Subcutaneous adipose tissue (tissue), 4 donors: ENCODE data around the gene SPARC. TPM values are rescaled to one million over a fixed set of nuclear protein-coding genes. Genes with fewer than 3 reads are reported as not detected.

ENCODE experiments used
- CTCF ChIP-seq: fragments of 450-650 bp; IDR thresholded peaks from one replicate; pipeline ENCODE4 v1.5.1; 2016; ENCODE audit warnings: low read depth, mild to moderate bottlenecking, control low read depth, antibody characterized with exemption, moderate library complexity
- total RNA-seq, 4 donors: library from RNA; depleted of rRNA; stranded (reverse); fragments of >200 nt; gene quantifications; one replicate each; pipeline ENCODE4 v1.1.0, GENCODE V29; 2016

SPARC gene
- total RNA-seq, 4 donors from 2014 or later: 792 to 1,545 (median 1,187) TPM

DNA sequence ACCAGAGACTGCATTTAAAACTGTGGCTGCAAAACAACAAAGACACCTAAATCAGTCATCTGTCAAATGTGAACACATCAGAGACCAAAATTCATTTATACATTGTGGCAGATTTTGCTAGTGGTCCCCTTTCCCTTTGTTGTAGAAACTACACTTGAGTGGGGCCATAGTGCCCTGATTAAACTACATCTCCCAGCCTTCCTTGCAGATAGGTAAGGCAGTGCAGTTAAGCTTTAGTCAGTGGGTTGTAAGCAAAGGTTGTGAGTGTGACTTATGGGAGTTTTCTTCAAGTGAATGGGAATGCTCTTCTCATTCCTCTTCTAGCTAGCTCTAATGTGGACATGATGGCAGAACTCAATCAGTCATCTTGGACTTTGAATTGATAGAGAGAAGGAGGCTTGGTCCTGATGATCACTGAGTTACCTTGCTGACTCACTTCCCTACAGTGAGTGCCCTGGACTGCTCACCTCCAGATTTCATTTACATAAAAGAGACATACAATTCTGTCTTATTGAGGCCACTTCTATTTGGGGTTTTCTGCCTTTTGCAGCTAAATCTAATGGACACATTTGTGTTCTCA is 35.2 kb upstream of the SPARC start:
- no peak for TF ChIP-seq CTCF

DNA sequence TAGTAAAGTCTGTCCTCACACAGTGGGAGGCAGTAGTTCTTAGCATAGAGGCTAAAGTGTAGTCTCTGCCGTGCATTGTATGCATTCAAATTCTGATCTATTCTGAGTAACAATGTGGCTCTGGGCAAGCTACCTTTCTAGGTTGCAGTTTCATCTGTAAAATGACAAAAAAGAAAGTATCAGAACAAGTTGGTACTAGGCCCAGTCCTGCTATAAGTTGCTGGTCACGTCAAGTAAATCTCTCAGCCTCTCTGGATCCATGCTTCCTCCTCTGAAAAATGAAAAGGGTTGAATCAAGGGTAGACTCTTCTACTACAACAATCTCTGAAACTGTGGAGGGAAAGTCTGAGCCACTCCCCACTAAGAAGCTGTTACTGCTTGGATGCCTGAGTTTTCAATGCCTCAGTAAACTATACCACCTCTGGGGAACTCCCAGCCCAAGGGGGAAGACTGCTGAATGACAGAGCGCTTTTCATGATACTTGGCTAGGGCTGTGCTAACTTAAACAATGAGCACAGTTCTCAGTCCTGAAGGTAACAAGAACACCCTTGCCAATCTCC is 34.5 kb upstream of the SPARC start:
- no peak for TF ChIP-seq CTCF

DNA sequence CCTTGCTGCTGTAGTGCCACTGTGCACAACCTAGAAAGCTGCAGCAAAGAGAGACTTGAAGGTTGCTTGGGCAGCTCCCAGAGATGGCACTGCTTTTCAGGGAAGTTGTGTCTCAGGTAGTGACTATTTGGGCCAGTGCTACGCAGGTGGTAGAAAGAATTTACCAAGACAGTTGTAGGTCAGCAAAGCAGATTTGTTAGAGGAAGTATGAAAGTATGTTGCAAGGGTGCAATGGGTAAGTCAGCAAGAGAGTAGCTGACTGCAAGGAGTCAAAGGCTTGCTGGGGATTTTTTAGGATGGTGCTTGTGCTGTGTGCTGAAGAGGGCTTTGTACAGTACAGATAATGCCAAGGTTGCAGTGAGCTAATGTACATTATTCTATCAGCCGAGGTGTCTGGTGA is 33.5 kb upstream of the SPARC start:
- no peak for TF ChIP-seq CTCF

DNA sequence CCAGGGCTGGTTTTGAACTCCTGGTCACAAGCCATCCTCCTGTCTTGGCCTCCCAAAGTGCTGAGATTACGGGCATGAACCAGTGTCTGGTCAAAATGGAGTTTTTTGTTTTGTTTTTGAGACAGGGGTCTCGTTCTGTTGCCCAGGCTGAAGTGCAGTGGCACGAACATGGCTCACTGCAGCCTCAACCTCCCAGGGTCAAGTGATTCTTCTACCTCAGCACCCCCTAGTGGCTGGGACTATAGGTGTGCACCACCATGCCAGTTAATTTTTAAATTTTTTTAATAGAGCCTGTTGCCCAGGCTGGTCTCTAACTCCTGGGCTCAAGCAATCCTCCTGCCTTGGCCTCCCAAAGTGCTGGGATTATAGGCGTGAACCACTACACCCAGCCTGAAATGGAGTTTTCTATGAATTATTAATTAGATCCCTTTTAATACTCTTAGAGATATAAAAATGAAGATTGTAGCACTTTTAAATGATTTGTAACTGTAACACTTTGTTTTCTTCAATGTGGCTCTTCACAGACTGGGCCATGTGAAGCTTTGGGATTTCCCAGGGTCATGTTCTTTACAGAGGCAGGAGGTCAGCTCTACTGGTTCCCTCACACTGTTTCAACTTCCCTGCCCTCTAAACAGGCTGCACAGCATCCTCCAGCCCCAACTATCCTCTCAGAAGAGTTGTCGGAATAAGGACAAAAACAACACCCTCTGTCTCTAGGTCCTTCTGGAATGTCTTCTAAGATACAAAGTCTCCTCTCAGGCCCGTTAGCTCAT is 32.7 kb upstream of the SPARC start:
- no peak for TF ChIP-seq CTCF

DNA sequence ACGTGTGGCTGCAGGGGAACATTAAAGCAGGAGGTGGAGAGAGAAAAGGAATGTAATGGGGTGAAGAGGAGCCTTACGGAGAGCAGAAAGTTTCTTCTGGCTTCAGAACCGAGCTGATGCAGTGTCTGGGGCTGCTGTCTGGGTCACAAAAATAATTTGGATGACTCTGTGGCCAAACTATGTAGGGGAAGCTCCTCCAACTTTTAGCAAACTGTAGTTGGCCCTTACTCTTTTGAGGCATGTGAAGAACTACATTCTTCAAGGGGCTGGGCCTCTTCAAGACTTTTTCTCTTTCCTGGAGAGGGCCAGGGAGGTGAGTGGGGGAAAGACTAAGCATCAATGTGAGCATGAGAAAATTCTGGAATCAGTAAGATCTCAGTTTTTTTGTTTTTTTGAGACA is 31.9 kb upstream of the SPARC start:
- TF ChIP-seq CTCF: no peak

DNA sequence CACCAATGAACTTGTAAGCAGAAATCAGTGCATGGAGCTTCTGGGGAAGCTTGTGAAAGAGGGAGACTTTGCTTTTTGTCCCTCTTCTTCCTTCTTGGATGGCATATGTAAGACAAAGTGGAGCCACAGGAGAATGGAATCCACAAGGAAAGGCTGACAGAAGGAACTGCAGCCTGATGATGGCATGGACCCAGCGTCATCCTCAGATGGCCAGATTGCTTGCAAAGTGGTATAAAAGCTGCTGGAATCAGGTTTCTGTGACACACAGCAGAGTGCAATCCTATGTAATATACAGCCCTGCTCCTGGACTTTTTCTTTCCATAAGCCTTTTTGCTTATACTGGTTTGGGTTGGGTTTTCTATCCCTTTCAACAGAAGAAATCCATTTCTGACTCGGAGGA is 31.4 kb upstream of the SPARC start:
- no peak for TF ChIP-seq CTCF

GRCh38 chr5:151717416-151717815 is 30.7 kb upstream of the SPARC start:
- no peak for TF ChIP-seq CTCF
